ENCODE data around the gene LINGO1. TPM values are rescaled to one million over a fixed set of nuclear protein-coding genes. Genes with fewer than 3 reads are reported as not detected.
A peak's percentile ranks its signal among the peaks of the same experiment; 100 is the strongest.

Gene LINGO1, protein sequence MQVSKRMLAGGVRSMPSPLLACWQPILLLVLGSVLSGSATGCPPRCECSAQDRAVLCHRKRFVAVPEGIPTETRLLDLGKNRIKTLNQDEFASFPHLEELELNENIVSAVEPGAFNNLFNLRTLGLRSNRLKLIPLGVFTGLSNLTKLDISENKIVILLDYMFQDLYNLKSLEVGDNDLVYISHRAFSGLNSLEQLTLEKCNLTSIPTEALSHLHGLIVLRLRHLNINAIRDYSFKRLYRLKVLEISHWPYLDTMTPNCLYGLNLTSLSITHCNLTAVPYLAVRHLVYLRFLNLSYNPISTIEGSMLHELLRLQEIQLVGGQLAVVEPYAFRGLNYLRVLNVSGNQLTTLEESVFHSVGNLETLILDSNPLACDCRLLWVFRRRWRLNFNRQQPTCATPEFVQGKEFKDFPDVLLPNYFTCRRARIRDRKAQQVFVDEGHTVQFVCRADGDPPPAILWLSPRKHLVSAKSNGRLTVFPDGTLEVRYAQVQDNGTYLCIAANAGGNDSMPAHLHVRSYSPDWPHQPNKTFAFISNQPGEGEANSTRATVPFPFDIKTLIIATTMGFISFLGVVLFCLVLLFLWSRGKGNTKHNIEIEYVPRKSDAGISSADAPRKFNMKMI
- 35.1 and 41.3 TPM in 2 replicates for total RNA-seq
- long read RNA-seq, partial matches to known transcripts: 0 of 2 reads
- long read RNA-seq, other reads (novel, unspliced or antisense): 2 of 2 reads

DNA sequence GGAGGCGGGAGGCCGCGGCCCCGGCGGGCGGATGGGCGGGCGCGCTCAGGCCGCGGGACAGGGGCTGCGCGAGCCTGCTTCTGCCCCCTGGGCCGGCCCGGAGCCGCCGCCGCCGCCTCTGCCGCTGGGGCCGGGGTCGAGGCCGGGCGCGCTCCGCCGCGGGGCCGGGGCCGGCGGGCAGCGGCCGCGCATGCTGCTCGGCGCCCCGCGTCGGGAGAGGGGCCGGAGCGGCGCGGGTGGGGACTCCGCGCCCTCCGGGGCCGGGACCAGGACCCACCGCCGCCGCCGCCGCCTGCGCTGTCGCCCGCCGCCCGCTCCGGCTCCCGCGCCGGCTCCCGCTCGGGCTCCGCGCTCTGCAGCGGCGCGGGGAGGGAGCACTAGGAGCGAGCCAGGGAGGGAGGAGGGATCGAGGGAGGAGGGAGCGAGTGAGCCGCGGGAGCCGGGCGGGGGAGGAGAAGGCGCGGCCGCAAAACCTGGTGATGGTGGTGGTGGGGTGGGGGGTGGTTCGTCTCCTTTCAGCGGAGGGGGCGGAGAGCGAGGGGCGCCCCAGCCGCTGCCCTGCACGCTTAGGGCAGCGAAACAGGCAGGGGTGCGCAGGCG lies at the start of gene LINGO1:
Gene LINGO1, minus strand, starts transcription at position 379 of the 600 bp plus-strand sequence. CDS start 597 bp downstream, outside the sequence.
- TF ChIP-seq, protein P1, sequence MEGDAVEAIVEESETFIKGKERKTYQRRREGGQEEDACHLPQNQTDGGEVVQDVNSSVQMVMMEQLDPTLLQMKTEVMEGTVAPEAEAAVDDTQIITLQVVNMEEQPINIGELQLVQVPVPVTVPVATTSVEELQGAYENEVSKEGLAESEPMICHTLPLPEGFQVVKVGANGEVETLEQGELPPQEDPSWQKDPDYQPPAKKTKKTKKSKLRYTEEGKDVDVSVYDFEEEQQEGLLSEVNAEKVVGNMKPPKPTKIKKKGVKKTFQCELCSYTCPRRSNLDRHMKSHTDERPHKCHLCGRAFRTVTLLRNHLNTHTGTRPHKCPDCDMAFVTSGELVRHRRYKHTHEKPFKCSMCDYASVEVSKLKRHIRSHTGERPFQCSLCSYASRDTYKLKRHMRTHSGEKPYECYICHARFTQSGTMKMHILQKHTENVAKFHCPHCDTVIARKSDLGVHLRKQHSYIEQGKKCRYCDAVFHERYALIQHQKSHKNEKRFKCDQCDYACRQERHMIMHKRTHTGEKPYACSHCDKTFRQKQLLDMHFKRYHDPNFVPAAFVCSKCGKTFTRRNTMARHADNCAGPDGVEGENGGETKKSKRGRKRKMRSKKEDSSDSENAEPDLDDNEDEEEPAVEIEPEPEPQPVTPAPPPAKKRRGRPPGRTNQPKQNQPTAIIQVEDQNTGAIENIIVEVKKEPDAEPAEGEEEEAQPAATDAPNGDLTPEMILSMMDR (IDR thresholded peaks at IDR 0.05; ENCODE audit: unreplicated experiment): no peak
- Mint-ChIP-seq H3K27me3 (peaks cover 14% of the 10 kb centered on the region), H3K4me3 (ENCODE audit: low read depth) (peak within 1 kb of the TSS; percentile 75), H3K4me1 (ENCODE audit: low read depth) (peaks cover 19% of the 10 kb centered on the region), H3K27ac (peak within 1 kb of the TSS; percentile 37), H3K9me3 (ENCODE audit: low read depth) (no peaks in the 10 kb centered on the region), H3K36me3 (ENCODE audit: insufficient read depth) (no peaks in the 10 kb centered on the region)
- peak; percentile 42 for DNase-seq (ENCODE audit: low spot score, unreplicated experiment)

DNA sequence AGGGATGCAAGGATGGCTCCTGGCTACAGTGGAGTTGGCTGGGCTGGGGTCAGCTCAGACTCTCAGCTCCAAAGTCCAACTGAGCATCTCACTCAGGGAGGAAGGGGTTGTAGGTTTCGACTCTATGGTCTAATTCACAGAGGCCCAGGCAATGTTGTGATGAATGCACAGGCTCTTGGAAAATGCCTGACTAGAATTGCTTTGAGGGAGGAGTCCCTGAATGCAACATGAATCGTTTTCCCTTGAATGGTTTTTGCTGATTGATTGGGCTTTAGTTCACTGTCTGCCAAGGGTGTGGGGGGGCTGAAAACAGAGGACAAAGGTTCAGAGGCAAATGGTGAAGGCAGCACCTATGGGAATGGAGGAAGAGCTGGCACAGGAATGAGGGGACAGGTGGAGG lies 48.6 kb upstream of the LINGO1 start:
- Mint-ChIP-seq H3K27me3 (no peaks in the 10 kb centered on the region), H3K27ac (no peak overlapping the region), H3K9me3 (ENCODE audit: low read depth) (no peaks in the 10 kb centered on the region), H3K4me3 (ENCODE audit: low read depth) (no peak overlapping the region), H3K4me1 (ENCODE audit: low read depth) (no peaks in the 10 kb centered on the region), H3K36me3 (ENCODE audit: insufficient read depth) (no peaks in the 10 kb centered on the region)
- DNase-seq (ENCODE audit: low spot score, unreplicated experiment): no peak
- TF ChIP-seq, protein P1 (IDR thresholded peaks at IDR 0.05; ENCODE audit: unreplicated experiment): no peak

DNA sequence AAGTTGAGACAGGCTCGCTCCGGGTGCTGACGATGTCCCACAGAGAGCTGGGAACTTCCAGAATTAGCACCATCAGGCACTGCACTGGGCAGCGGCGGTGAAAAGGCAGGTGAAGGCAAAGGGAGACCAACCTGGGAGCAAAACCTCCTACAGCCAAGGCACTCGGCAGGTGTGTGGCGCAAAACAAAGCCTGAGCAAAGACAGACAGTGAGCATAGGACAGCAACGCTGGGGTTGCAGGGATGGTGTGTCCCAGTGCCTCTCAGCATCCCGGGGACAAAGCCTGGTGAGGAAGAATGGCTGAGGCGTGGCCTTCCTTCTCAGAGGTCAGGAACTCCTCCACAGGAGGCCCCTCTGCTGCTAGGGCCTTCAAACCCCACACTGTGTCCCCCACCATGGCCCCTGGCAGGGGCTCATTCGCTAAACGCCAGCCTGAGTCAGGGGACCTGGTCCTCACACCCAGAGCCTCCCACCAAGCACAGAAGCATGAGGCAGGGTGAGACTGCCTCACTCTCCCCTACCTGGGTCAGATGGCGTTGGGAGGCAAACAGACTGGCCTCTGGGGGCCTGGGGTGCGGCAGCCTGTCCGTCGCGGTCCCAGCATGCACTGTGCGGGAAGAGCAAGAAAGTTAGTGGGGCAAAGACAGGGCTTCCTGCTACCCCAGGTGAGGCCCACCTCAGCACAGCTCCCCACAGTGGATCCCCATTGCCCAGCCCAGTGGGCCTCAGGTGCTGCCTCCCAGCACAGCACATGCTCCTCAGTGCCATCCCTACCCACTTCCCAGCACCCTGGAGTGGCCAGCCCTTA lies 44.1 kb upstream of the LINGO1 start:
- no peak overlapping the region for H3K4me3 Mint-ChIP-seq (ENCODE audit: low read depth)
- H3K36me3 Mint-ChIP-seq (ENCODE audit: insufficient read depth): no peaks in the 10 kb centered on the region
- no peak for DNase-seq (ENCODE audit: low spot score, unreplicated experiment)
- no peaks in the 10 kb centered on the region for H3K9me3 Mint-ChIP-seq (ENCODE audit: low read depth)
- H3K4me1 Mint-ChIP-seq (ENCODE audit: low read depth): no peaks in the 10 kb centered on the region
- no peaks in the 10 kb centered on the region for H3K27me3 Mint-ChIP-seq
- TF ChIP-seq, protein P1 (IDR thresholded peaks at IDR 0.05; ENCODE audit: unreplicated experiment): no peak
- no peak overlapping the region for H3K27ac Mint-ChIP-seq

DNA sequence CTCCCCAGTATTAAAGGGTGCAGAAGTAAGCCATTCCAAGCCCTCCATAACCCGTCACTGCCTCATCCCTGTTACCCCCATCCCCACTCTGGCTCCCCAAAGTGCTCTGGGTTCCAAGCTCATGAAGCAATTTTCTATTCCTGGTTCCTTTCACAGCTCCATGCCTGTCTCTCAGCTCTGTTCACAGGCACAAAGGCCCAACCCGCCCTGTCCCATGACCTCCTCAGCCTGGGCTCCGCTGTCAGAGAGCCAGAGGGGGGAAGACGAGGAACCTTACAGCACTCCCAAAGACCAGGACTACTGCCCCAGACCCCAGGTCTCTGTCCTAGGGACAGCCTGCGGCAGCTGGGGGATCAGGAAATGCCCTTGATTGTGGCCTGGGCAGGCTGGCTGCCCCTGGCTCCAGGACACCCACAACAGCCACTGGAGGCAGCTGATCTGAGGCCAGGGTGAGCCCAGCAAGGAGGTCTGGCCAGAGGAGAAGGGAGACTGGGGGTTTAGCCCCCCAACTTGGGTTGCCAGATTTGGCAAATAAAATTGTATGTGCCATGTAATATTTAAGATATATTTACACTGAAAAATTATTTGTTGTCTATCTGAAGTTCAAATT lies 43.2 kb upstream of the LINGO1 start:
- no peaks in the 10 kb centered on the region for H3K9me3 Mint-ChIP-seq (ENCODE audit: low read depth)
- H3K27me3 Mint-ChIP-seq: no peaks in the 10 kb centered on the region
- no peak for DNase-seq (ENCODE audit: low spot score, unreplicated experiment)
- no peak overlapping the region for H3K4me3 Mint-ChIP-seq (ENCODE audit: low read depth)
- TF ChIP-seq, protein P1 (IDR thresholded peaks at IDR 0.05; ENCODE audit: unreplicated experiment): no peak
- H3K27ac Mint-ChIP-seq: no peak overlapping the region
- no peaks in the 10 kb centered on the region for H3K36me3 Mint-ChIP-seq (ENCODE audit: insufficient read depth)
- no peaks in the 10 kb centered on the region for H3K4me1 Mint-ChIP-seq (ENCODE audit: low read depth)

Measured in progenitor cell of endocrine pancreas (in vitro differentiated cells).